Peyer's patch (tissue), 4 donors: ENCODE measurements around the gene OXCT1. TPM values are rescaled to one million over a fixed set of nuclear protein-coding genes. Genes with fewer than 3 reads are reported as not detected.

ENCODE experiments used
- DNase-seq, 3 donors: peaks; one replicate each; pipeline ENCODE4 v3.0.0-alpha.2; 2017 to 2019
- H3K27ac ChIP-seq, 4 donors: fragments of 200-600 bp; sonication (generic); one replicate each; pipeline ENCODE4 v1.5.1; 2016 to 2019
- H3K27me3 ChIP-seq, 2 donors: fragments of 200-600 bp; sonication (generic); one replicate each; pipeline ENCODE4 v1.5.1; 2019
- H3K36me3 ChIP-seq, 3 donors: fragments of 200-600 bp; sonication (generic); one replicate each; pipeline ENCODE4 v1.5.1; 2016 to 2019
- H3K4me1 ChIP-seq, 4 donors: fragments of 200-600 bp; sonication (generic); one replicate each; pipeline ENCODE4 v1.5.1; 2016 to 2019
- H3K4me3 ChIP-seq, 4 donors: fragments of 200-600 bp; sonication (generic); 1 replicate in 3 of 4; 2 replicates in 1 of 4; pipeline ENCODE4 v1.5.1; 2016 to 2019; ENCODE audit warnings: mild to moderate bottlenecking in 1 of 4
- H3K9me3 ChIP-seq, 4 donors: fragments of 200-600 bp; sonication (generic); one replicate each; pipeline ENCODE4 v1.5.1; 2016 to 2019; ENCODE audit warnings: mild to moderate bottlenecking in 1 of 4
- CTCF ChIP-seq, 6 experiments: fragments of 450-650 bp in 4 of 6; fragments of 200-600 bp in 2 of 6; sonication (generic) in 1 of 6; IDR thresholded peaks; one replicate each; pipeline ENCODE4 v1.5.1; 2017 to 2019; ENCODE audit warnings: antibody characterized with exemption in 6 of 6, mild to moderate bottlenecking in 3 of 6, moderate library complexity in 1 of 6
- POLR2A ChIP-seq, 2 donors: fragments of 450-650 bp; IDR thresholded peaks; one replicate each; pipeline ENCODE4 v1.5.1; 2017; ENCODE audit warnings: antibody characterized with exemption in 2 of 2, mild to moderate bottlenecking in 2 of 2, moderate library complexity in 2 of 2
- total RNA-seq, 4 donors: library from RNA; depleted of rRNA; stranded (reverse); fragments of >200 nt; gene quantifications; one replicate each; pipeline ENCODE4 v1.1.0, GENCODE V29; 2016

The OXCT1 gene
- total RNA-seq, 4 donors from 2014 or later: 6.0 to 19.8 (median 10.0) TPM

GRCh38 chr5:41761663-41762062, 108.6 kb downstream of the OXCT1 start:
- Histone ChIP-seq H3K9me3 (no peaks in the 10 kb centered on the region), H3K27me3 (no peaks in the 10 kb centered on the region), H3K36me3 (peaks cover 0 to 13% (median 0%) of the 10 kb centered on the region in 3 donors), H3K4me1 (no peaks in the 10 kb centered on the region), H3K27ac (no peak overlapping the region), H3K4me3 (no peak overlapping the region)
- DNase-seq: no peak
- no peak for TF ChIP-seq POLR2A (IDR thresholded peaks at IDR 0.05)
- TF ChIP-seq CTCF (IDR thresholded peaks at IDR 0.05): no peak

- DNase-seq: no peak
- Histone ChIP-seq H3K4me3 (no peak overlapping the region), H3K4me1 (peaks cover 0 to 3% (median 0%) of the 10 kb centered on the region in 4 donors), H3K36me3 (peaks cover 0 to 4% (median 0%) of the 10 kb centered on the region in 3 donors), H3K9me3 (no peaks in the 10 kb centered on the region), H3K27ac (no peak overlapping the region), H3K27me3 (no peaks in the 10 kb centered on the region)
- TF ChIP-seq POLR2A (IDR thresholded peaks at IDR 0.05) (no peak), CTCF (IDR thresholded peaks at IDR 0.05) (no peak)
Measured at GRCh38 chr5:41755705-41756104, 114.5 kb downstream of the OXCT1 start.

GRCh38 chr5:41754857-41755256, 115.4 kb downstream of the OXCT1 start:
- H3K36me3 ChIP-seq: no peaks in the 10 kb centered on the region
- DNase-seq: no peak
- no peak for TF ChIP-seq POLR2A (IDR thresholded peaks at IDR 0.05)
- peak in 3 of 6 experiments; percentile 34 to 52 (median 44) for TF ChIP-seq CTCF (IDR thresholded peaks at IDR 0.05)

GRCh38 chr5:41751867-41752266, 118.4 kb downstream of the OXCT1 start:
- no peaks in the 10 kb centered on the region for H3K36me3 ChIP-seq
- no peak overlapping the region for H3K27ac ChIP-seq
- no peak for TF ChIP-seq CTCF (IDR thresholded peaks at IDR 0.05)
- no peak for TF ChIP-seq POLR2A (IDR thresholded peaks at IDR 0.05)

More at GRCh38 chr5:41754857-41755256, 115.4 kb downstream of the OXCT1 start:
- Histone ChIP-seq H3K9me3 (no peaks in the 10 kb centered on the region), H3K4me1 (peaks cover 0 to 3% (median 0%) of the 10 kb centered on the region in 4 donors), H3K27ac (no peak overlapping the region), H3K4me3 (no peak overlapping the region), H3K27me3 (no peaks in the 10 kb centered on the region)

GRCh38 chr5:41748631-41749030, 121.6 kb downstream of the OXCT1 start:
- Histone ChIP-seq H3K27ac (no peak overlapping the region), H3K4me3 (no peak overlapping the region), H3K27me3 (no peaks in the 10 kb centered on the region), H3K9me3 (no peaks in the 10 kb centered on the region), H3K36me3 (no peaks in the 10 kb centered on the region), H3K4me1 (no peaks in the 10 kb centered on the region)
- TF ChIP-seq POLR2A (IDR thresholded peaks at IDR 0.05) (no peak), CTCF (IDR thresholded peaks at IDR 0.05) (no peak)
- no peak for DNase-seq

More at GRCh38 chr5:41751867-41752266, 118.4 kb downstream of the OXCT1 start:
- Histone ChIP-seq H3K27me3 (no peaks in the 10 kb centered on the region), H3K9me3 (no peaks in the 10 kb centered on the region), H3K4me3 (no peak overlapping the region), H3K4me1 (peaks cover 0 to 3% (median 0%) of the 10 kb centered on the region in 4 donors)
- DNase-seq: no peak

- H3K27me3 ChIP-seq: no peaks in the 10 kb centered on the region
- no peak for DNase-seq
- H3K9me3 ChIP-seq: no peaks in the 10 kb centered on the region
- no peaks in the 10 kb centered on the region for H3K4me1 ChIP-seq
- TF ChIP-seq CTCF (IDR thresholded peaks at IDR 0.05) (no peak), POLR2A (IDR thresholded peaks at IDR 0.05) (no peak)
- no peak overlapping the region for H3K4me3 ChIP-seq
- no peak overlapping the region for H3K27ac ChIP-seq
- no peaks in the 10 kb centered on the region for H3K36me3 ChIP-seq
Measured at GRCh38 chr5:41747708-41748107, 122.5 kb downstream of the OXCT1 start.
